ENCODE measurements around the gene PSMD6.
A peak's percentile ranks its signal among the peaks of the same experiment; 100 is the strongest.

PSMD6 gene

GRCh38 chr3:64042952-64043351 lies 19.7 kb upstream of the PSMD6 start:
- no peak for DNase-seq

GRCh38 chr3:64039981-64040733 lies 16.9 kb upstream of the PSMD6 start:
- no peak for DNase-seq

DNA sequence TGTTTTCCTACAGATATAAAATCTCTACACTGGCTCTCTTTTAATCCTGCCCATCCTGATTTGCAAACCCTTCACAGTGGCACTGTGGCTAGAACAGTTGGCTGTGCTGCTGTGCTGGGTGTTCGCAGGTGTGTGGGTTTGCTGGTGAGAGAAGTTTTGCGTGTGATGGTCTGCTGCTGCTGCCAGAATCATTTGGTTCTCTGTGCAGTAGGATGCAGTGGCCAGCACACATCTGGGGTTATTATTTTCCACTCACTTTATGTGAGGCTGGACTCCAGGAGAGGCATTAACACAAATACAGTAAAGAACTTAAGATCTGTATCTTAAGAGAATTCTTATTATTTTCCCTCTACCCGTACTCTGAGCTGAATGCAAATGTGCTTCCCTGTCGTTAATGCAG lies 16.0 kb upstream of the PSMD6 start:
- no peak for DNase-seq

DNA sequence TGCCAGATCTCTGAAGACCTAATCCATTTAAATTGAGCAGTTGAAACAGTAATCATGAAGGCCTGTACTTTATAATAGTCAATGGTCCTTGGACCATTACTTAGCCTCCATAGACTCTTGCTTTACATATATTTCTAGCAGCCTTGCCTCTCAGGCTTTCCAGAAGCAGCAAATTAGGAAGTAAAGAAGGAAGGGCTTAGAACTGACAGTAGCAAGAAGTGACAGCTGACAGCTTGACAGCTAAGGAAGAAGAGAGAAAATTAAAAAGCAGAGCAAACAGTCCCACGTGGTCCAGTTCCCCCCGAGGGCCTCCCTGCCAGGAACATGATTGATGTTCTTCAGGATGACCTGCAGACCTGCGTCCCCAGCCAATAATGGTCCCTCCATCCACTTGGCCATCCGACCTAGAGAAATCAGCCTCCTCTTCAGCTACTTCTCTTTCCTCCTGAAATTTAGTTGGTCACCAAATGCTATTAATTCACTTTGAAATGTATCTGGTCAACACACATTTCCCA lies 15.0 kb upstream of the PSMD6 start:
- DNase-seq: no peak

GRCh38 chr3:64037084-64037483 lies 13.8 kb upstream of the PSMD6 start:
- no peak for DNase-seq

GRCh38 chr3:64033069-64033468 lies 9.8 kb upstream of the PSMD6 start:
- no peak for DNase-seq

DNA sequence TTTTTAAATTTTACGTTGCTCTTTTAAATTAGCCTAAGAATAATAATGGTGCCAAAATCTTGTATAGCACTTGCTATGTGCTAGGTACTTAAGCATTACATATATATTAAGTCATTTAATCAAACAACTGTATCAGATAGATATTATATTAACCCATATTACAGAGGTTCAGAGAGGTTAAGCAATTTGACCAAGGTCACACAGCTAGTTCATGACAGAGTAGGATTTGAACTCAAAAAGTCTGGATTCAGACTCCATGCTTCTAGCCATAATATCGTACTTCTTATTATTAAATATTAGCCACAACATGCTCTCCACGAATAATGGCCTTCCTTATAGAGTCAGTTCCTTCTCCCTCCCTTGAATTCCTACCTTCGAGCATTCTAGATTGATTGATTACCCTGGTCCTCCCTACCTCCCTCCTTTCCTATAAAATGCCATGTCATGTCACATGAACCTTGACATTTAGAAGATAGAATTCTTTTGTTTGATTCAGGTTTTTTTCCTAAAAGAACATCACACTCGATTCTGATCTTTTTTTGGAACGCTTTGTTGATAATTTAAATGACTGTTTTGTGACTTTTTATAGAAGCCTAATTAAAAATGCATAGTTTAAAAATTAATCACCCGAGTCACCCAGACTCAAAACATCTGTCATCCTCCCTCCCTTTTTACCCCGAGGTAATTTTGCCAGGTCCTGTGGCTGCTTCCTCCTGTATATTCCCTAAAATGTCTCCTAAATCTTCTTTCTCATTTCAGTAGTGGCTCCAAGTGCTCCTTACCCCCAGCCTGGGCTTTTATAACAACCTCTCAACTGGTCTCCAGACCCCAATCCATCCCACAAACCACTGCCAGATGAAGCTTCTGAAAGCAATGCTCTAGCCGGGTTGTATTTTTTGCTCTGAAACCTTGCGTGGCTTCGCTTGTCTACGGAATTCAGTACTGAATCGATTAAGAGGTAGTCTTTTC lies 8.5 kb upstream of the PSMD6 start:
- DNase-seq: no peak

DNA sequence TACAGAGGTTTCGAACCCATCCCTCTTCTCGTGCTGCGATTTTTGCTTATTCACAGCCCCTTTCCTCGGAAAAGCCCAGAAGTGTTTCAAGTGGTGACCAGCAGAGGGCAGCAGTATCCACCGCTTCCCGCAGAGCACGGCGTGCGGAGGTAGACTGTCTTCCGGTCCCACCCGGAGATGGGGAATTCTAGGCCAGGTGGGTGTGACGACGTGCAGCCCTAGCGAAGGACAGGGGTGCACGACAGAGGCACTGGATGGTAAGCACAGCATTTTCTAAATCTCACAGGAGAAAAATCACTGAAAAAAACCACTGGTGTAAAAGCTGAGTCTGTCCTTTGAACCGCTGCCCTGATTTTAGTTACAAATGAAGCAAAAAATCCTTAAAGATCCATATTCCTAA lies 7.4 kb upstream of the PSMD6 start:
- peak; percentile 83 for DNase-seq

DNA sequence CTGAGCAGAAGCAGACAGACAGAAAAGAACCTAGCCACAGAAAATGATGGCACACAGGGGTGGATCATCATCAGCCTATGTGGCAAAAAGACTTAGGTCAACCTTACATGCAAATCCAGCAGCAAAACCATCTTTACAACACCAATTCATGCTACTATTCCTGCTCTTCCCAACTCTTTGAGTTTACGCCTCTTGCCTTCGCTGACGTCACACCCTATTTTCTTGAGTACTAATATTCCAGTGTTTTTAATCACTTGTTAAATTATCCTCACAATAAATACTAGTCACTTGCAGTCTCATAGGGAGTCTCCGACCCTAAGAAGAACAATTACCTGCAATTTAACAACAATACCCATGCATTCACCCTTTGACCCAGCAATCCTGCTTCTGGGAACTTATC lies 6.0 kb upstream of the PSMD6 start:
- DNase-seq: no peak

DNA sequence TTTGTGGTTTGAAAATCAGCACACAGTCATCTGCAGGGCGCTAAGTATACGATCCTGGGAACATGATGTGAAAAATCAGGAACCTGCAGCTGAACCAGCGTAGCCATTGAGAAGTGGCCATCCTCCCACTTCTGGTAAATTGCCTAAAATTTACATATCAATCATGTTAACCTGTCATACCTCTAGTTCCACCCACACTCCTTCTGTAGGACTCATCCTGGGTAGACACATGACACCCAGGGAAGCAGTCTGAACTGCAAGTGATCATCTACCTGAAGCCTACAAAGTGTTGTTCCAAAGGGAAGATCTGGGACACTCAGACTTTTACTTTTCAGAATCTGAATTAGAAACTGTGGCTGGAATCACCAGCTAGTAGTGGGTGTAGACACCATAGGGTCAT lies 5.5 kb upstream of the PSMD6 start:
- no peak for DNase-seq

GRCh38 chr3:64027658-64028057 lies 4.4 kb upstream of the PSMD6 start:
- no peak for DNase-seq

DNA sequence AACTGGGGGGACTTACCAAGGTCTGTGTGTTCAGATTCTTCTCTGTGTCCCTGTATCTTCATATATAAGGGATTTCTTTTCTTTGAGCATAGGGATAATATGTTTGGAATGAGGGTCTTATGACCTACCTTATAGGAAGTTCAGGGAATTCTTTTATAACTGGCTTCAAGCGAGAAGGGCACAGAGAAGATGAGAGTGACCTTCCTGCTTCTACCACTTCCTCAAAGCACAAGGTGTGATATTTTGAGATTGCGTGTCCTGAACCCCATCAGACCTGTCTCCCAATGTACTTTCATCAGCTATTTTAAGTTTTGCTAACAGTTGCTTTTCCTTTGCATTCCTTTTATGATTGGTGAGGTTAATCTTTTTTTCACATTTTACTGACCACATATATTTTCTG lies 3.1 kb upstream of the PSMD6 start:
- DNase-seq: no peak

- no peak for DNase-seq
Measured at GRCh38 chr3:64023861-64024223, 548 bp upstream of the PSMD6 start.

GRCh38 chr3:64022451-64023186 lies 675 bp downstream of the PSMD6 start:
- peak; percentile 14 for DNase-seq

- no peak for DNase-seq
Measured at GRCh38 chr3:64021922-64022321, 1.4 kb downstream of the PSMD6 start.

GRCh38 chr3:64019879-64020278 lies 3.4 kb downstream of the PSMD6 start:
- no peak for DNase-seq

DNA sequence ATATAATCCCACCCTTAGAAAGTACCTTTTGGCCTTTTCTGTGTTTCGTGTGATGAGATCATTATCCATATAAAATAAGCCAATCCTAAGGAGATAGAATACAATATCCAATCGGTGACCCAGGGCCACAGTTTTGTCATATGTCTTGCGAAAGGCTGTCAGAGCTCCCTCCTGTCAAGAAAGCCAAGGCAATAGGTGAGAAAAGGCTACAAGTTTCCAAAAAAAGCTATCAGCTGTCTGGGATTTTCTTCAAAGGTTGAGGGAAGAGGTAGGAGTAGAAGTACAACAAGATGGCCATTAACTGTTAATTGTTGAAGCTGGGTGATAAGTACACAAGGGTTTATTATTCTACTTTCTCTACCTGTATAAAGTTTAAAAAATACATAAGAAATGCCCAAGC lies 4.0 kb downstream of the PSMD6 start:
- DNase-seq: no peak

- no peak for DNase-seq
Measured at GRCh38 chr3:64016941-64017620, 6.2 kb downstream of the PSMD6 start.

- no peak for DNase-seq
Measured at GRCh38 chr3:64011685-64012084, 11.6 kb downstream of the PSMD6 start.

GRCh38 chr3:64010199-64010598 lies 13.1 kb downstream of the PSMD6 start:
- no peak for DNase-seq

- DNase-seq: no peak
Measured at GRCh38 chr3:64009528-64009927, 13.8 kb downstream of the PSMD6 start.

GRCh38 chr3:64008487-64009351 lies 14.6 kb downstream of the PSMD6 start:
- DNase-seq: no peak

All from CD4-positive, alpha-beta T cell treated with Interleukin-10 for 1 hour (primary cell).